ENCODE measurements around the gene ACAD10. TPM values are rescaled to one million over a fixed set of nuclear protein-coding genes. Genes with fewer than 3 reads are reported as not detected.

The ACAD10 gene
- total RNA-seq, 1 experiment from 2014 or later, result 32.9 TPM

DNA sequence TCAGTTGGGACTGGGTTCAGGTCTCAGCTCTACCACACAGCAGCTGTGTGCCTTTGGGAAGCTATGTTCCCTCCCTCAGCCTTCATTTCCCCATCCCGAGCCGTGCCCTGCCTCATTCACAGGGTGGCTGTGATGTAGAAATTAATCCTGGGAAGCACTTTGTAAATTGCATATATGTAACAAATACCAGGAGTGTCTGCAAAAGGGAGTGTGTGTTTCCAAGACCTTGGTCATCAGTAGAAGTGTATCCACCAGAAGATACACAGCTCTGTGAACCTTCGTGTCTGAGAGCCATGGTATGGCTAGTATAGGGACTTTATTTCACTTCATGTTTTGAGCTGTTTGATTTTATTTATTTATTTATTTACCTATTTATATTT is 107.0 kb downstream of the ACAD10 start:
- TF ChIP-seq, protein P1, sequence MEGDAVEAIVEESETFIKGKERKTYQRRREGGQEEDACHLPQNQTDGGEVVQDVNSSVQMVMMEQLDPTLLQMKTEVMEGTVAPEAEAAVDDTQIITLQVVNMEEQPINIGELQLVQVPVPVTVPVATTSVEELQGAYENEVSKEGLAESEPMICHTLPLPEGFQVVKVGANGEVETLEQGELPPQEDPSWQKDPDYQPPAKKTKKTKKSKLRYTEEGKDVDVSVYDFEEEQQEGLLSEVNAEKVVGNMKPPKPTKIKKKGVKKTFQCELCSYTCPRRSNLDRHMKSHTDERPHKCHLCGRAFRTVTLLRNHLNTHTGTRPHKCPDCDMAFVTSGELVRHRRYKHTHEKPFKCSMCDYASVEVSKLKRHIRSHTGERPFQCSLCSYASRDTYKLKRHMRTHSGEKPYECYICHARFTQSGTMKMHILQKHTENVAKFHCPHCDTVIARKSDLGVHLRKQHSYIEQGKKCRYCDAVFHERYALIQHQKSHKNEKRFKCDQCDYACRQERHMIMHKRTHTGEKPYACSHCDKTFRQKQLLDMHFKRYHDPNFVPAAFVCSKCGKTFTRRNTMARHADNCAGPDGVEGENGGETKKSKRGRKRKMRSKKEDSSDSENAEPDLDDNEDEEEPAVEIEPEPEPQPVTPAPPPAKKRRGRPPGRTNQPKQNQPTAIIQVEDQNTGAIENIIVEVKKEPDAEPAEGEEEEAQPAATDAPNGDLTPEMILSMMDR (conservative IDR thresholded peaks at IDR 0.05; ENCODE audit: low read depth, low read length), result no peak
- no peak for TF ChIP-seq EZH2 (IDR thresholded peaks at IDR 0.05; ENCODE audit: borderline replicate concordance, low read depth, low read length, poor library complexity, severe bottlenecking)
- DNase-seq (ENCODE audit: low spot score), result no peak
- H3K9me3 ChIP-seq (ENCODE audit: low read depth, low read length, poor library complexity, severe bottlenecking), result no peaks in the 10 kb centered on the region
- H3K27me3 ChIP-seq (replicated peaks; ENCODE audit: insufficient read depth, low read depth, low read length, poor library complexity), result no peaks in the 10 kb centered on the region
- intact Hi-C loops (cut with micrococcal nuclease; ENCODE audit: unreplicated experiment), result no loop called here
- no peak overlapping the region for H3K27ac ChIP-seq (ENCODE audit: low read depth, low read length, poor library complexity, severe bottlenecking)
- ChIA-PET CTCF (no interaction called here), POLR2A (ENCODE audit: low non-redundant PET) (no interaction called here)
- peaks cover 19% of the 10 kb centered on the region for H3K36me3 ChIP-seq (ENCODE audit: insufficient read depth, low read length, poor library complexity, severe bottlenecking)
- H3K4me1 ChIP-seq (ENCODE audit: insufficient read depth, low read length, poor library complexity, severe bottlenecking), result peaks cover 5% of the 10 kb centered on the region
- no peak overlapping the region for H3K4me3 ChIP-seq (ENCODE audit: low read depth, low read length, poor library complexity, severe bottlenecking)
- BruUV-seq (replicated peaks), result no TSS peak

DNA sequence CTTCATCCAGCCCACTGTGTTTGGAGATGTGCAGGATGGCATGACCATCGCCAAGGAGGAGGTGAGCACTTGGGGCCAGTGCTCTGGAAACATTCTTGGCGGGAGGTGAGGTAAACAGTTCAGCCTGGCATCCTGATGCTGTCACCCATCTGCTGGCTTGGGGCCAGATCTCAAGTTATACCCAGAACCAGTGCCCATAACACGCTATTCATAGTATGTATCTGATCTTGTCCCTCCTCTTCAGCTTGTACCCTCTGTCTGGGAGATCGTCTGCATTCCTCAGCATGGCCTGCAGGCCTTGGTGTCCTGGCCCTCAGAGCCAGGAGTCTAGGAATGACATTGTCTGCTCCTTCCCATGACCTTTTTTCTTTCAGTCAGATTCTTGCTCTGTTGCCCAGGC is 112.3 kb downstream of the ACAD10 start:
- Histone ChIP-seq H3K4me3 (ENCODE audit: low read depth, low read length, poor library complexity, severe bottlenecking) (no peak overlapping the region), H3K4me1 (ENCODE audit: insufficient read depth, low read length, poor library complexity, severe bottlenecking) (no peaks in the 10 kb centered on the region), H3K27me3 (replicated peaks; ENCODE audit: insufficient read depth, low read depth, low read length, poor library complexity) (no peaks in the 10 kb centered on the region), H3K9me3 (ENCODE audit: low read depth, low read length, poor library complexity, severe bottlenecking) (no peaks in the 10 kb centered on the region), H3K27ac (ENCODE audit: low read depth, low read length, poor library complexity, severe bottlenecking) (no peak overlapping the region), H3K36me3 (ENCODE audit: insufficient read depth, low read length, poor library complexity, severe bottlenecking) (peaks cover 5% of the 10 kb centered on the region)
- intact Hi-C loops (cut with micrococcal nuclease; ENCODE audit: unreplicated experiment), result no loop called here
- no peak for DNase-seq (ENCODE audit: low spot score)
- TF ChIP-seq, protein P1 (conservative IDR thresholded peaks at IDR 0.05; ENCODE audit: low read depth, low read length), result no peak
- no peak for TF ChIP-seq EZH2 (IDR thresholded peaks at IDR 0.05; ENCODE audit: borderline replicate concordance, low read depth, low read length, poor library complexity, severe bottlenecking)
- no TSS peak for BruUV-seq (replicated peaks)
- CTCF ChIA-PET, result no interaction called here
- POLR2A ChIA-PET (ENCODE audit: low non-redundant PET), result no interaction called here

DNA sequence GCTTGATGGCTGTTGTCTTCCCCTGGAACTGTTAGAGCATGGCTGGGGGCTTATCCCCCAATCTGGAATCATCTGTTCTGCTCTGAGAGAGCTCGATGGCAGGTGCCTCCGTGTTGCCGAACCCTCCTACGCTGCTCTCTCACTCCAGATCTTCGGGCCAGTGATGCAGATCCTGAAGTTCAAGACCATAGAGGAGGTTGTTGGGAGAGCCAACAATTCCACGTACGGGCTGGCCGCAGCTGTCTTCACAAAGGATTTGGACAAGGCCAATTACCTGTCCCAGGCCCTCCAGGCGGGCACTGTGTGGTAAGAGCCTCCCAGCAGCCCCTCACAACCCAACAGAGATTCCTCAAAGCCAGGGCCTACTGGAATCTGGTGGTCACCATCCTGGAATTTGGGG is 113.9 kb downstream of the ACAD10 start:
- H3K4me3 ChIP-seq (ENCODE audit: low read depth, low read length, poor library complexity, severe bottlenecking), result no peak overlapping the region
- H3K4me1 ChIP-seq (ENCODE audit: insufficient read depth, low read length, poor library complexity, severe bottlenecking), result no peaks in the 10 kb centered on the region
- ChIA-PET CTCF (interaction anchor here (0.5 to 1.0 kb wide), 2 partner anchors 13 to 214 kb away, joined by 3 to 6 read pairs; no protein-coding TSS in a partner anchor), POLR2A (ENCODE audit: low non-redundant PET) (no interaction called here)
- TF ChIP-seq EZH2 (IDR thresholded peaks at IDR 0.05; ENCODE audit: borderline replicate concordance, low read depth, low read length, poor library complexity, severe bottlenecking), result no peak
- TF ChIP-seq, protein P1 (conservative IDR thresholded peaks at IDR 0.05; ENCODE audit: low read depth, low read length), result no peak
- no peak for DNase-seq (ENCODE audit: low spot score)
- H3K27me3 ChIP-seq (replicated peaks; ENCODE audit: insufficient read depth, low read depth, low read length, poor library complexity), result no peaks in the 10 kb centered on the region
- H3K9me3 ChIP-seq (ENCODE audit: low read depth, low read length, poor library complexity, severe bottlenecking), result no peaks in the 10 kb centered on the region
- peaks cover 5% of the 10 kb centered on the region for H3K36me3 ChIP-seq (ENCODE audit: insufficient read depth, low read length, poor library complexity, severe bottlenecking)
- H3K27ac ChIP-seq (ENCODE audit: low read depth, low read length, poor library complexity, severe bottlenecking), result no peak overlapping the region
- intact Hi-C loops (cut with micrococcal nuclease; ENCODE audit: unreplicated experiment), result no loop called here
- no TSS peak for BruUV-seq (replicated peaks)

Data from A673 (cell line).